Left forelimb (tissue), 1 donor: Measurements from ENCODE around the gene HESX1.

Experiments
- DNase-seq: peaks from one replicate; pipeline ENCODE4 v3.0.0-alpha.2; 2018; ENCODE audit warnings: low spot score

Gene HESX1

GRCh38 chr3:57166660-57167059 lies 33.1 kb downstream of the HESX1 start:
- DNase-seq = no peak

DNA sequence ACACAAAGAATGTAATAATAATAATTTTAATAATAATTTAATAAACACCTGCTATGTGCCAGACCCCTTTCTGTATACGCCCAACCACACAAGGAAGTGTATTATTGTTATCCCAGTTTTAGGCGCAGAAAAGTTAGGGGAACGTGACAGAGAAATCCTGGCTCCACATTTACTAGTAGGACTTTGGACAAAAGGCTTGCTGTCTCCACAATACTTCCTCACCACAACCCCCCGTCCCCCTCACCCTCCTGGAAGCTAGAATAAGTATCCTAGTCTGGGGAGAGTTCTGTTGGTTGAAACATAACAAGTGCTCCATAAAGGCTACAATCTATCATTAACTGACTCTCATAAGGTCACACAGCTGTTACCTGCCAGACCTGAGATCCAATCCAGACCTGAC lies 34.1 kb downstream of the HESX1 start:
- no peak for DNase-seq

DNA sequence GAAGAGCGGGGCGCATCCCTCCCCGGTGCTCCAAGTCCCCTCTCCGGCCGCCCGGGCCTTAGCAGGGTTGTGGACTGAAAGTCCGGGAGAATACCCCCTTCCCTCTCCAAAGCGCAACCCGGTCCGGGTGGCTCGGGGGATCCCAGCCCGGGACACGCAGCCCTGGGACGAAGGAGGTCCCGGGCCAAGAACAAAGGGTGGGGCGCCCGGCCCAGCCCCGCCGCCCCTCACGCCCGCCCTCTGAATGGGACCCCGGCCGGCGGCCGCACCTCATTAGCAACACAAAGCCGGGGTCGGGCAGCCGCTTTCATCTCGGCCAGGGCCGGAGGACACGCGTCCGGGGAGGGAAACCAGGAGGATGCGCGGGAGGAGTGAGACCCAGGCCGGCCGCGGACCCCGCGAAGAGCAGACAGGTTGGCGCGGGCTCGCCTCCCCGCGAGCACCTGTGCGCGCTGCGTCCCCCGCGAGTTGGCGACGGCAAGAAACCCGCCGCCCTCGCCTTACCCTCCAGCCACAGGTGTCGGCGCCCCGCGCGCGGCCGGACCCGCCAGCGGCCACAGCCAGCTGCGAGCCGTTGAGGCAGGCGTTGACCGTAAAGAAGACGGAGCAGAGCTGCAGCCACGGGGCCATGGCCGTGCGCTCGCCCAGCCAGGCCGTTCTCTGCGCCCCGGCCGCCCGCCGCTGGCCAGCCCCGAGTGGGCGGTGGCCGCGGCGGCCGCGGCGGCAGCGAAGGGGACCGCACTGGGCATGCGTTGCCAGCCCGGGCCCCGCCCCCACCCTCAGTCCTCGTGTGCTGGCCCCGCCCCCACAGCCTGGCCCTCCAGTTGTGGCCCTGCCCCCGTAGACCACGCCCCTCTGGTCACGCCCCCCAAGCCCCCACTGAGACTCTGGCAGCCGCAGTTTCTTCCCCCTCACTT lies 34.9 kb downstream of the HESX1 start, which contains the start of gene IL17RD:
Gene IL17RD, minus strand, starts transcription at position 697 of the 917 bp plus-strand sequence. Its CDS starts 67 bp downstream, at position 630.
- peak; percentile 91 for DNase-seq

DNA sequence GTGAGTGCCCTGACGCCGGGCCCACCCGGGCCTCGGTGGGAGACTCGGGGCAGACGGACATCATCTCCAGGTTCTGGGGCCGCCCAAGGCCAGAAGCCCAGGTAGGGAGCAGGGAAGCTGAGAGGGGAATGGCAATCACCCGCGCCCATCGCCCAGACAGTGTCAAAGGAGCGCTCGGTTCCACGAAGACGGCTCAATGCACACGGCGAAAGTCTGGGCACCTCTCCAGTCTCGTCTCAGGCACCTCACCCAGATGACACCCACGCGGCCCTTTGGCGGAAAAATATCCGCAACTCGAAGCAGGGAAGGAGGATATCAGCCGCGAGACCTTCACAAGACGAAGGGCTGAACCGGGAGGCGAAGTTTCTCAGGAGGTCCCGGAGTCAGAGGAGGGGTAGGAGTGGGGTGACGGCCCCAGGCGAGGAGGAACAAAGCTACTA lies 35.5 kb downstream of the HESX1 start:
- DNase-seq = no peak

DNA sequence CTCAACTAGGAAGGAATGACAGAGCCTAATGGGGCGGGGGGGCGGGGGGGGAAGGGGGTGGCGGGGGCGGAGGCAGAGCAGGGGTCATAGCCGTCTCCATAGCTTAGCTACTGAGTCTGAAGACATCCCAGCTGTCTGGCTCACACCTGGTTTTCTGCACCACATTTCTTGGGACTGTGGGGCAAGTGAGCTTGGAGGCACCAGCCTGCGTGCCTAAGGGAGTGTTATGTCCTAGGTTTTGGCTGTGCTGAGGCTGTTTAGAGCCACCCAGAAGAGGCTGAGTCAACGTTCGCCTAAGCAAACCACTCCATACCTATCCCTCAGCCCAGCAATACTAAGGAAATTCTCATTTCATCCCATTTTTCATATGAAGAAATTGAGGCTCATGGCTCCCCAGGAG lies 36.0 kb downstream of the HESX1 start:
- no peak for DNase-seq

DNA sequence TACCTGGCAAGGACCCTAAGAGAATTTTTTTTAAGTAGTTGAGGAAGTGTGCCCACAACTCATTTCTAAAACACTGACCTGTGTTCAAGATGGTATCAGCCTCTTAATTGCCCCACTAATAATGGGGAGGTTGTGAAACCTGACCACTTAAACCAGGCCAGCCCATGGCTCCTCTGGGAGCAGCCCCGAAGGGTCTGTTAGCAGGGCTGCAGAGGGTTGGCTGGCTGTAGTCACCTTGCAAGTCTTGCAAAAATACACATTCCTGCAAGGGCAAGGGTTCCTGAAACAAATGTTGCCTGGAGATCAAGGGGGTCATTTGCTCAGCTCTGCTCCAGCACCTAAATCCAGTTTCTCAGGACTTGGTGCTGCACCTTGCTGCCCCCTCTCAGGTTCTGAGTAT lies 37.9 kb downstream of the HESX1 start:
- no peak for DNase-seq

- no peak for DNase-seq
These were observed 38.8 kb downstream of the HESX1 start for GRCh38 chr3:57160765-57161538.

DNA sequence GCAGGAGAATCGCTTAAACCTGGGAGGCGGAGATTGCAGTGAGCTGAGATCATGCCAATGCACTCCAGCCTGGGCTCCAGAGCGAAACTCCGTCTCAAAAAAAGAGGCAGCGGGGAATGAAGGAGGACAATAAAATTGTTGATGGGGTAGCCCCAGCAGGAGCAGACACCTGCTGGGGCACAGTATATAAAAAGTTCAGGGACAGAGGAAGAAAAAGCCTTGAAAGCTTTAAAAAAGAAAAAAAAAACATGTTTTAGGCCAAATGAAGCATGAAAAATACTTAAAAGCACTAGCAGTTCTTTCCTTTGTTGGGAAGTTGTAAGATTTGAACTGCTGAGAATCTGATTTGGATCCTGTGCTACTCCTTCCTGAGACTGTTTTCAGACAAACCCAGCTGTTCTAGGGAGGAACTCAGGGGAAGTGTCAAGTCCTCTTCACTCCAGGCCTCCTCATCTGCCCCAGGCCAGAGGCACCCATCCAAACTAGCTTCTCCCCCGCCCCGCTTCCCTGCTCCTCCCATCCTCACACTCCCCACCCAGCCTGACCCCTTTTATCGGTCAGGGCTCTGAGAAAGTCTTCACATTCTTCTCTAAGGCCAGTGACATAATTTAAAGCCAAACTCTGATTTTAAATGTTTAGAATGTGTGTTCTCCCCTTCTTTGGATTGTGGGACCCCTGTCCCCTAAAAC lies 39.6 kb downstream of the HESX1 start:
- DNase-seq = no peak

- DNase-seq = no peak
These were observed 40.7 kb downstream of the HESX1 start for GRCh38 chr3:57158813-57159738.

DNA sequence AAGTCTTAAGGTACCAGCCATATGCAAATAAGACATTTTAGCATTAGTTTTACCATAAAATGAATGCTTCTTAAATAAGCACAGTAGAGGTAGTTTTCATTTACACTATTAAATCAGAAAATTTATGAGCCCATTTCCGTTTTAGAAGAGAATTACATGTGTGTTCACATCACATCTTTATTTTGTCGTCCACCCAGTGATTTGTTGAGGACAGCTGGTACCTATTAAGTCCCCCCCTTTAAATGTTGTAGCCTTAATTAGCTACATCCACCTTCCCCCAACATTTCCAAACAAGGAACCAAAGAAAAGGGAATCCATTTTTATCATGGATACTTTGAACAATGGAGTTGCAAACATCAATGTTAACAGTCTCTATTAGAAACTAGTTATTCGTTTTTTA lies 41.5 kb downstream of the HESX1 start:
- no peak for DNase-seq

GRCh38 chr3:57157545-57157944 lies 42.2 kb downstream of the HESX1 start:
- DNase-seq = no peak

DNA sequence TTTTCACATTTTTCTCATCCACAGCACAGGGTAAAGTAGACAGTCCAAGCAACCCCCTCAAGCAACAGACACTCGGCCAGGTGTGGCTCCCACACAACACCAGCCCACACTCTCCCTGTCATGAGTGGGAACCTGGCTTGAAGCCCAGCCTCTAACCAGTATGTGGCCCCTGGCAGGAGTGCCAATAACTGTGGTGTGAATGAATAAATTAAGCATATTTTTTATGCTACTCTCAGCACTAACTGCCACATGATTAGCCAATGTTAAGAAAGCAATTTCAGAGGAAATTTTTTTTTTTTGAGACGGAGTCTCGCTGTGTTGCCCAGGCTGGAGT lies 44.5 kb downstream of the HESX1 start:
- DNase-seq = no peak

DNA sequence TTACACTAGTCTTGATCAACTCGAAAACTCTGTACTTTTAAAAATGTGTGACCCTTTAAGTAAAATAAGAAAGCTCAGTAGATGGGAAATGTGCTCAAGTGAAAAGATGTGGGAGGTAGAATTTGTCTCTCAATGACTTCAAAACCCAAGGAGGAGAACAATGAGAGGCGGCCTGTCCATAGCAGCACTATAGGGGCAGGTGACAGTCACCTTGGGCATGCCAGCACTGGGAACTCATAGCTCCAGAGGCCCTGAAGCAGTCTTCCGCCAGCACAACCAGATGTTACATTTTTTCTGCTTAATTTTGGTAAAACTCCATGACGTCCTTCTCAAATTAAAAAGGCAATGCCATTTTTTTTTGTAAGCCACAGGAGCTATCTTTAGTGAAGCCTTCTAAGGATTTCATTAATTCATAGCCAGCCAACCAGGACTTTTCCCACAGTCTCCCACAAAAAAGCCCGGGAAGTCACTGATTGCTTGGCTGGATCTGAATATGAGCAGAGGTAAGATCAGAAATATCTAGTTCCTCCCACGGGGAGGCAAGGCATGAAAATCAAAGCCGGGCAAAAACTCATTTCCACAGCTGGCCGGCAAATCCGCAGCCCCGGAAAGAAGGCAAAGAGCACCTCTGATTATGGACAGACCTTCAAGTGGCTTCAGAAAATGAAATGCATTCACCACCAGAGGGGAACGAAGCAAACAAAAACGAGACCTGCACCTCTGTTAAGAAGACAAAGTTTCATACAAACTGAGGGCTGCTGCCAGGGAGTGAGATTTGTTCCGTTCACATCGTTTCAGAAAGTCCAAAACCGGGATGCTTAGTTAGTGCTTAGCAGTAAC lies 45.1 kb downstream of the HESX1 start:
- DNase-seq = no peak

- no peak for DNase-seq
These were observed 47.3 kb downstream of the HESX1 start for GRCh38 chr3:57152151-57153143.

- no peak for DNase-seq
These were observed 48.0 kb downstream of the HESX1 start for GRCh38 chr3:57151749-57152148.

DNA sequence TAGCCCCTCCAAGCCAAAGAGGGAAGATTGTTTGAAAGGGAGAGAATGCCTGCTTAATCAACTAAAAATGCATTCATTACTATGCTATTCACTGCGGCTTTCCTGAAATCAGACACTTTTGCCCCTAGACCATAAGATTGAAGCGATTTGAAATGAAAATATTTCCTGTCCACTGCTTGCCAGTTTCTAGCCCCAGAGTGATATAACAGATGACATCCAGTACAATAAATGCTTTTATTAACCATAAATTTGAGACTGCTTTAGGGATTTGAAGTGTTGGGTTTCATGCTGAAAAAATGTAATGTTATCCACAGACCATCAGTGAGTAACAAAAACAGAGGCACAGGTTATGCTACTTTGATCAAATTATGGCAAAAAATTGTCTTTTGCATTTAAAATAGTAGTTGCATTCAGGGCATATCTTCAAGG lies 48.7 kb downstream of the HESX1 start:
- no peak for DNase-seq

- no peak for DNase-seq
These were observed 49.6 kb downstream of the HESX1 start for GRCh38 chr3:57150113-57150581.
